Stomach (tissue), 4 donors: Measurements from ENCODE around the gene REXO1.

Experiments
- CTCF ChIP-seq, 7 experiments: fragments of 450-650 bp in 4 of 7; fragments of 200-600 bp in 3 of 7; sonication (generic) in 3 of 7; IDR thresholded peaks; one replicate each; pipeline ENCODE4 v1.5.1; 2016 to 2019; ENCODE audit warnings: antibody characterized with exemption in 7 of 7, control low read depth in 2 of 7, mild to moderate bottlenecking in 1 of 7
- POLR2A ChIP-seq, 4 donors: fragments of 450-650 bp; IDR thresholded peaks; one replicate each; pipeline ENCODE4 v1.6.1; 2016; ENCODE audit warnings: antibody characterized with exemption in 4 of 4, control low read depth in 2 of 4, mild to moderate bottlenecking in 1 of 4, moderate library complexity in 1 of 4
- POLR2AphosphoS5 ChIP-seq, 3 donors: sonication (generic); formaldehyde crosslinking; IDR thresholded peaks; one replicate each; pipeline ENCODE4 v1.6.1; 2016; ENCODE audit warnings: antibody characterized with exemption in 3 of 3

GRCh38 chr19:1768918-1769644, 79.2 kb downstream of the REXO1 start:
- TF ChIP-seq POLR2A (IDR thresholded peaks at IDR 0.05) (no peak), POLR2AphosphoS5 (IDR thresholded peaks at IDR 0.05) (no peak), CTCF (IDR thresholded peaks at IDR 0.05) (no peak)
